Measurements from ENCODE around the gene PSG5.
"Not testable (repeated sequence)": the region's sequence is repeated elsewhere in the genome, so short reads cannot be mapped to it uniquely, and the experiment has no call there.

PSG5 gene

GRCh38 chr19:43186311-43186935 lies at the start of gene PSG5:
PSG5 (minus strand) TSS chr19:43186536; CDS start chr19:43186405, 131 bp downstream.
- not testable (repeated sequence) for DNase-seq

DNA sequence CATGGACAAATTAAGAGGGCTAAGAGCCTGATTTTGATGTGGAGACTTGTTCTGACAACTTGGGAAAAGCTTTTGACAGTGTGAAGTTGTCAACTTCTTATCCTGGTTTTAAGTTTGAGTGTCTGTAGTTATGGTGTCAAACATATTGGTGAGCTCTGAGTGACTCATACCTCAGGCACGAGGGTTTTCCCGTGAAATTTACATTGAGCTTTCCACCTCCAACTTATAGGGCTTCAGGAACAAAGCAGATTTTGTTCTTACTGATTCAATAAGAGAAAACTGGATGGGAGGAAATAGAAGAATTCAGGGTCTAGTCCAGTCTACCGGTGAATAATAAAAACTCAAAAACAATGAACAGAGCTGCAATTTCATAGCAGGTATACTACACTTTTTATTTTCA lies 49.4 kb upstream of the PSG5 start:
- DNase-seq: not testable (repeated sequence)

- no peak for DNase-seq
Observed at GRCh38 chr19:43229315-43229714, 43.0 kb upstream of the PSG5 start.

- not testable (repeated sequence) for DNase-seq
Observed at GRCh38 chr19:43228730-43229129, 42.4 kb upstream of the PSG5 start.

GRCh38 chr19:43226986-43227385 lies 40.6 kb upstream of the PSG5 start:
- DNase-seq: not testable (repeated sequence)

DNA sequence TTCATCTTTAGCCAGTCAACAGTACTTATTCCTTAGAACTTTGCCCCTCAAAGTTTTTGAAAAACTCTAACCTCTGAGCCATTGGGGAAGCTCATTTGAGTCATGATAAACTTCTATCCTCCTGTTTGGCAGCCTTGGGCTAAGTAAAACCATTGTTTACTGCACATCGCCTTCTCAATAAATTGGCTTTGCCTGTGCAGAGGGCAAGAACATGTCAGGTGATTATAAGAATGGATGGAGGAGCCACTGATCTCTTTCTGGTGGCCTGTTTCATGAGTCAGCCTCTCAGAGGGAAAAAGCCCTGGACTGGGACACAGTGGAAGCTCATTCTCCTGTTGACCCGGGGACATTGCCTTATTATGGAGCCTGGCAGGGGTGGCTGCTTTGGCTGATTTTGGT lies 38.5 kb upstream of the PSG5 start:
- no peak for DNase-seq

GRCh38 chr19:43224201-43224854 lies 38.0 kb upstream of the PSG5 start:
- DNase-seq: not testable (repeated sequence)

- not testable (repeated sequence) for DNase-seq
Observed at GRCh38 chr19:43221891-43222290, 35.6 kb upstream of the PSG5 start.

DNA sequence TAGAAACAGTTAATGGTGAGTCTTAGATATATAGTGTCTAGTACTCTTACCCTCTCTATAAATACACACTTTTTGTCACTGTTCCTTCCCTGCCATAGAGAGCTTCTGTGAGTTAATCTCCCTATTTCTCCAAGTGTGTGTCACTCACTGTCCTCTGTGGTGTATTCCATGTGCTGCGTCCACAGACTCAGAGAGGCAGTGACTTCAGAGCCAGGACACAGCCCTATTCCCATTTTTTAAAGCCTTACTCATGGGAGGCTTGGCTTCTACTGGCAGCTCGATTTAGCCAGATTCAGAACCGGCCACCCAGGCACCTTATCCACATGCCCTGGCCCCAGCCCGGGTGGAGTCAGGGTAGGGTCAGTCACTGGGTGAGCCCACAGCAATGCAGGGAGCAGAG lies 32.8 kb upstream of the PSG5 start:
- not testable (repeated sequence) for DNase-seq

GRCh38 chr19:43215881-43216280 lies 29.5 kb upstream of the PSG5 start:
- DNase-seq: not testable (repeated sequence)

DNA sequence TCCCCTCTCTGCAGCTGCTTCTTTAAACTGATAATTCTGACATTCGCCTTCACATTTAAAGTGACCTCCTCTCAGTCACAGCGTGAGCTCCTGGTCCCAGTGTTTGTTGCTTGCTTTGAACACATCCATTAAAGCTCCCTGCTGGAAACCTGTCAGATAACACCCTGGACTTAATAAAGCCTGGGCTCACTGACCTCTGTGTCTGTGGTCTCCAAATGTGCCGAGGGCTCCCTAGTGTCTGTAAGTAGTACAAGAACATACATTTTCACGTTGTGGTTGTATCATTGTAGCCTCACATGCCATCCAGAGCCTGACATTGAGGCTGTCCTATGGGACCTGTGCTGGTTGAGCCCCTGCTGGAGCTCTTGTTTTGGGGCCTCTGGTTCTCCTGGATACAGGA lies 21.7 kb upstream of the PSG5 start:
- no peak for DNase-seq

DNA sequence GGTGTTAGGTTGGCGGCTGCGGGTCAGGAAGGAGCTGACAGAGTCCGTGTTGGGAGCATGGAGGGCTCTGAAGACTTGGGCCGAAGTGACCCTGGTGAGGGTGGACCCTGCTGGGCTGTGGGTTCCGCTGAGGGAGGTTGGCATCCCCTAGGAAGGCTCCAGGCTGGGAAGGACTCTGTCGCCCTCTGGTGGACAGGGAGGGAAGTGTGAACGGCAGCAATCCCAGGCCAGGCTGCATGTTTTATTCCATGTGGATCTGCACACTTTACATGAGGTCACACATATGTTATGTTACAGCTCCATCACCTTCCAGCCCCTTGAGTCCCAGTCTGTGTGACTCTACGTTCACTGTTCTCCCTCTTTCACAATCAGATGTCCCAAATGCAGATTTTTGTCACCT lies 20.8 kb upstream of the PSG5 start:
- DNase-seq: not testable (repeated sequence)

GRCh38 chr19:43205471-43206105 lies 19.3 kb upstream of the PSG5 start, which contains the start of gene PSG4:
PSG4 (minus strand) TSS chr19:43205638; CDS start chr19:43205536, 102 bp downstream.
- not testable (repeated sequence) for DNase-seq

GRCh38 chr19:43203611-43204010 lies 17.3 kb upstream of the PSG5 start:
- not testable (repeated sequence) for DNase-seq

DNA sequence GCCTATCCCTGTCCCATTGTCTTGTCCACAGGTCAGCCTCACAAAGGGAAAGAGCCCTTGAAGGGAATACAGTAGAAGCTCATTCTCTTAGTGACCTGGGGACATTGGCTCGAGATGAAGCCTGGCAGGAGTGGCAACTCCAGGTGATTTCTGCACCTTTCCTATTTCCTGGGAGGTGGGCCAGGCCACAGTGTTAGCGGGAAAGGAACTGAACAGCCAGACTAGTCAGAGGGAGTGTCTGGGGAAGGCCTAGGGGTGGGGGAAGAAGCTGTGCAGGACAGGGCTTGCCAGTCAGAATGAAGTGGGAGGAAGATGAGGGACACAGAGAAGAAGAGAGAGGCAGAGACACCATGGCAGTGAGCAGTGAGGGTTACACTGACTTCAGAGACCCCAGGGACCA lies 15.6 kb upstream of the PSG5 start:
- not testable (repeated sequence) for DNase-seq

- DNase-seq: not testable (repeated sequence)
Observed at GRCh38 chr19:43201337-43201801, 15.0 kb upstream of the PSG5 start.

- DNase-seq: not testable (repeated sequence)
Observed at GRCh38 chr19:43198686-43199419, 12.5 kb upstream of the PSG5 start.

DNA sequence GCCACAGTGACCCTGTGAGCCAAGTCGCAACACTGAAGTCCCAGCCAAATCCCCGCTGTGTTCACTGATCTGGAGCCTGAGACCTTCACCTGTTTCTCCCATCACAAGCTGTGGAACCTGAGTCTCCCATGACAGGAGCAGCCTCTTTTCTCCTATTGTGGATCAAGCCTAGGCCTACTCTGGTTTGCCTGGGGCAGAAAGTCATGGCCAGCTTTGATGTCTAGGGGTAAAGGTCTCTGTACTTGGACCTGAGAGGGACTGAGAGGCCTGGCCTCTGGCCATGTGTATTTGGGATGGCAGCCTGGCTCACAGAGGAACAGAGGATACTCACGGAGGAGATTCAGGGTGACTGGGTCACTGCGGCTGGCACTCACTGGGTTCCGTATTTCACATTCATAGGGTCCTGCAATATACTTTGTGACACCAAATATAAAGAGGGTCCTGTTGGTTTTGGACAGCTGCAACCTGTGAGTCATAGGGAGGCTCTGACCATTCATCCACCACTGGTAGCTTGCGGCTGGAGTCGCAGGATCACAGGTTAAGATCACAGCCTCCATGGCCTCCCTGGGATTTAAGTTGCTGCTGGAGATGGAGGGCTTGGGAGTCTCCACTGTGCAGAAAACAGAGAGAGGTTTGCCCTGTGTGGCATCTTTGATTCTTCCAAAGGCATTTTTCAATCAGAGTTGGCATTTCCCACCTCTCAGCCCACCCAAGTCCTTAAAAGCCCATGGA lies 11.5 kb upstream of the PSG5 start:
- not testable (repeated sequence) for DNase-seq

DNA sequence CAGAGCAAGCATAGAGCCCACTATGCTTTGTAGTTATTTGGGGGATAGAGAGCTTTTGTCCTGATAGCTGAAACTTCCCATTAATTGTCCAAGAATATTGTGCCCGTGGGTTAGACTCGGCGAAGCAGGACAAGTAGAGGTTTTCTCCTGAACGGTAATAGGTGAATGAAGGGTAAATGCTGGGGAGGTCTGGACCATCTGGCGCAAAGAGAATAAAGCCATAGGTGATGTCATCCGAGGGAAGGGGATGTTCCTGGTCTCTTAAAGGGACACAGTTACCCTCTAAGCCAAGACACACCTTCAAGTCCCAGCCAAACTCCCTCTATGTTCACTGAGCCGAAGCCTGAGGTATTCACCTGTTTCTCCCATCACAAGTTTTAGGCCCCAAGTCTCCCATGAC lies 8.1 kb upstream of the PSG5 start:
- not testable (repeated sequence) for DNase-seq

DNA sequence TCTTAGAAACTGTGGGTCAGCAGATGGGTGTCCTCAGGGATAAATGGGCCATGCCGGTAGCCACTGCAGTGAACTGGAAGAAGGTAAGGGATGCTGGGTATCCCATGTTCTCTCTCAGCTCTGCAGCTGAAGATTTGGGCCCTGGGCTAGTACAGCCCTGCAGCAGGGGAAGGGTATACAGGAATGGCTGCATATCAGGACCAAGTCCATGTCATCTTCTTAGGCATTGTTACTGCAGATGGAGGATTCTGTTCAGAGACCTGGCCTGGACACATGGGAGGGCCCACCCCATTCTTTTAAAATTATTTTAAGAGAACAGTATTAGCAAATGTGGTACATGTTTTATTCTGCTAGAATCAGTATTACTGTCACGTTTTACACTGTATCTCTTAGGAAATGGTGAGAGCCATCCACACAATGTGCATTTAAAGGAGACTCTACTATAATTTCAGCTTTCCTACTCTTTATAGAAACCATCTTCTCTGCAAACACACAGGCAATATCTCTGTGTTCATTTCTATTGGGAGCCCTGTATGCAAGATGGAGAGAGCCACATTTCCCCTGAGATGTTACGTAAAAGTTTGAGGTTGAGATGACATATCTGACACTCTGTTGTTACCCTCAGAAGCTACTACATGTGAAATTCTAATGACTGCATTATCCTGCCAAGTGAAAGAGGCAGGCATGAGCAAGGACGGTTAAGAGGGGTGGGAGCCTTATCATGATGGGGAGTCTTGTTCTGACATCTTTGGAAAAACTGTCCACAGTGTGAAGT lies 6.2 kb upstream of the PSG5 start:
- DNase-seq: not testable (repeated sequence)

GRCh38 chr19:43188092-43188491 lies 1.8 kb upstream of the PSG5 start:
- not testable (repeated sequence) for DNase-seq

Measured in NCI-H510A (cell line).